ENCODE measurements around the gene ASGR1.
"Not testable (repeated sequence)": the region's sequence is repeated elsewhere in the genome, so short reads cannot be mapped to it uniquely, and the experiment has no call there.

ASGR1 gene

DNA sequence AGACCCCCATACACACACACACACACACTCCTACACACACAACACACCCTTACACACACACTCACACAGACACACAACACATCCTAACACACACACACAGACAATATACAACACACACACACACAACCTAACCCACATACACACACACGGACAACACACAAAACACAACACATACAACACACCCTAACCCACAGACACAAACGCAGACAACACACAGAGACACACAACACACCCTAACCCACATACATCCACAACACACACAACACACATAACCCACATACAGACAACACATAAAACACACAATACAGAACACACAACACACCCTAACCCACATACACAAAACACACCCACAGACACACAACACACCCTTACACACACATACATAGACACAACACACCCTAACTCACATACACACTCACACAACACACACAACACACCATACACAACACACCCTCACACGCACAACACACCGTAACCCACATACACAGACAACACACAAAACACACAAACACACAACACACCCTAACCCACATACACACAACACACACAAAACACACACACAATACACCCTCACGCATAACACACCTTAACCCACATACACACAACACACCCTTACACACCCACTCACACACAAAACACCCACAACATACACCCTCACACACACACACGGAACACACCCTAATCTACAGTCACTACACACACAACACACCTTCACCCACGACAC lies 4.4 kb downstream of the ASGR1 start:
- peak overlapping the region; percentile 14 for H3K9ac ChIP-seq (ENCODE audit: low read length)
- no peak overlapping the region for H4K8ac ChIP-seq (ENCODE audit: low read depth, low read length)
- H3K27ac ChIP-seq (ENCODE audit: low read depth, low read length), result no peak overlapping the region
- H3K79me1 ChIP-seq (ENCODE audit: low read length), result no peaks in the 10 kb centered on the region
- no peak overlapping the region for H3K4me3 ChIP-seq (ENCODE audit: low read length)
- no peak overlapping the region for H4K5ac ChIP-seq (ENCODE audit: low read length)
- H3K36me3 ChIP-seq (ENCODE audit: control insufficient read depth, insufficient read depth, low read length), result no peaks in the 10 kb centered on the region
- H3K23ac ChIP-seq (ENCODE audit: low read length), result no peak overlapping the region
- no peak for DNase-seq
- WGBS (ENCODE audit: extremely low coverage, insufficient coverage, low lambda C conversion rate), result 100% methylated on average over 7 of the region's 7 CpGs
- H3K4me1 ChIP-seq (ENCODE audit: control insufficient read depth, low read depth, low read length), result no peaks in the 10 kb centered on the region
- H3K27me3 ChIP-seq (ENCODE audit: insufficient read depth, low read length, poor library complexity), result no peaks in the 10 kb centered on the region
- H3K18ac ChIP-seq (ENCODE audit: low read length), result no peak overlapping the region
- H2BK120ac ChIP-seq (ENCODE audit: low read depth, low read length), result no peak overlapping the region
- peak overlapping the region; percentile 15 for H2AK5ac ChIP-seq (ENCODE audit: low read length)
- H3K4ac ChIP-seq (ENCODE audit: low read depth, low read length), result no peak overlapping the region
- no peaks in the 10 kb centered on the region for H3K79me2 ChIP-seq (ENCODE audit: control insufficient read depth, insufficient read depth, low read length)
- peak overlapping the region; percentile 9 for H2BK5ac ChIP-seq (ENCODE audit: low read length)
- no peak overlapping the region for H2BK15ac ChIP-seq (replicated peaks; ENCODE audit: low read depth)
- peak overlapping the region; percentile 25 for H3K4me2 ChIP-seq (ENCODE audit: low read length)
- H3K56ac ChIP-seq (ENCODE audit: low read length), result peak overlapping the region; percentile 65

- no peaks in the 10 kb centered on the region for H3K4me1 ChIP-seq (ENCODE audit: control insufficient read depth, low read depth, low read length)
- peak overlapping the region; percentile 73 for H3K56ac ChIP-seq (ENCODE audit: low read length)
- no peak overlapping the region for H3K27ac ChIP-seq (ENCODE audit: low read depth, low read length)
- no peaks in the 10 kb centered on the region for H3K36me3 ChIP-seq (ENCODE audit: control insufficient read depth, insufficient read depth, low read length)
- H4K8ac ChIP-seq (ENCODE audit: low read depth, low read length), result no peak overlapping the region
- H3K23ac ChIP-seq (ENCODE audit: low read length), result no peak overlapping the region
- no peak overlapping the region for H3K4me3 ChIP-seq (ENCODE audit: low read length)
- H2AK5ac ChIP-seq (ENCODE audit: low read length), result no peak overlapping the region
- no peak overlapping the region for H2BK120ac ChIP-seq (ENCODE audit: low read depth, low read length)
- no peaks in the 10 kb centered on the region for H3K79me1 ChIP-seq (ENCODE audit: low read length)
- no peak overlapping the region for H4K5ac ChIP-seq (ENCODE audit: low read length)
- no peak overlapping the region for H2BK15ac ChIP-seq (replicated peaks; ENCODE audit: low read depth)
- no peaks in the 10 kb centered on the region for H3K79me2 ChIP-seq (ENCODE audit: control insufficient read depth, insufficient read depth, low read length)
- DNase-seq, result peak; percentile 93
- peak overlapping the region; percentile 25 for H3K4me2 ChIP-seq (ENCODE audit: low read length)
- no peak overlapping the region for H3K18ac ChIP-seq (ENCODE audit: low read length)
- H3K4ac ChIP-seq (ENCODE audit: low read depth, low read length), result no peak overlapping the region
- peak overlapping the region; percentile 44 for H3K9ac ChIP-seq (ENCODE audit: low read length)
- no CpG with 5 or more reads among the region's 69 CpGs for WGBS (ENCODE audit: extremely low coverage, insufficient coverage, low lambda C conversion rate)
- H3K27me3 ChIP-seq (ENCODE audit: insufficient read depth, low read length, poor library complexity), result no peaks in the 10 kb centered on the region
- H2BK5ac ChIP-seq (ENCODE audit: low read length), result no peak overlapping the region
These were observed 5.2 kb downstream of the ASGR1 start for GRCh38 chr17:7173687-7174602.

GRCh38 chr17:7172522-7173191 lies 6.5 kb downstream of the ASGR1 start:
- H3K4me3 ChIP-seq (ENCODE audit: low read length); H3K23ac ChIP-seq (ENCODE audit: low read length); H3K4me1 ChIP-seq (ENCODE audit: control insufficient read depth, low read depth, low read length); H4K8ac ChIP-seq (ENCODE audit: low read depth, low read length); H3K79me2 ChIP-seq (ENCODE audit: control insufficient read depth, insufficient read depth, low read length); H2BK15ac ChIP-seq (replicated peaks; ENCODE audit: low read depth); H2AK5ac ChIP-seq (ENCODE audit: low read length); H3K36me3 ChIP-seq (ENCODE audit: control insufficient read depth, insufficient read depth, low read length); H3K27me3 ChIP-seq (ENCODE audit: insufficient read depth, low read length, poor library complexity); H3K9ac ChIP-seq (ENCODE audit: low read length); H2BK120ac ChIP-seq (ENCODE audit: low read depth, low read length); H4K5ac ChIP-seq (ENCODE audit: low read length); H3K79me1 ChIP-seq (ENCODE audit: low read length); H3K4ac ChIP-seq (ENCODE audit: low read depth, low read length); H3K4me2 ChIP-seq (ENCODE audit: low read length); H3K27ac ChIP-seq (ENCODE audit: low read depth, low read length); H2BK5ac ChIP-seq (ENCODE audit: low read length); H3K18ac ChIP-seq (ENCODE audit: low read length); H3K56ac ChIP-seq (ENCODE audit: low read length); DNase-seq: not testable (repeated sequence)
- WGBS (ENCODE audit: extremely low coverage, insufficient coverage, low lambda C conversion rate), result no CpG with 5 or more reads among the region's 18 CpGs

- not testable (repeated sequence) for H3K27ac ChIP-seq (ENCODE audit: low read depth, low read length); H3K9ac ChIP-seq (ENCODE audit: low read length); H3K36me3 ChIP-seq (ENCODE audit: control insufficient read depth, insufficient read depth, low read length); H3K56ac ChIP-seq (ENCODE audit: low read length); H3K27me3 ChIP-seq (ENCODE audit: insufficient read depth, low read length, poor library complexity); H3K4ac ChIP-seq (ENCODE audit: low read depth, low read length); H2BK15ac ChIP-seq (replicated peaks; ENCODE audit: low read depth); H3K4me3 ChIP-seq (ENCODE audit: low read length); H4K8ac ChIP-seq (ENCODE audit: low read depth, low read length); H4K5ac ChIP-seq (ENCODE audit: low read length); H3K4me1 ChIP-seq (ENCODE audit: control insufficient read depth, low read depth, low read length); H3K4me2 ChIP-seq (ENCODE audit: low read length); H2BK120ac ChIP-seq (ENCODE audit: low read depth, low read length); H2BK5ac ChIP-seq (ENCODE audit: low read length); H3K18ac ChIP-seq (ENCODE audit: low read length); H3K79me1 ChIP-seq (ENCODE audit: low read length); H2AK5ac ChIP-seq (ENCODE audit: low read length); DNase-seq; H3K23ac ChIP-seq (ENCODE audit: low read length); H3K79me2 ChIP-seq (ENCODE audit: control insufficient read depth, insufficient read depth, low read length)
- no CpG with 5 or more reads among the region's 7 CpGs for WGBS (ENCODE audit: extremely low coverage, insufficient coverage, low lambda C conversion rate)
These were observed 9.6 kb downstream of the ASGR1 start for GRCh38 chr17:7169565-7169908.

- H3K36me3 ChIP-seq (ENCODE audit: control insufficient read depth, insufficient read depth, low read length); H2AK5ac ChIP-seq (ENCODE audit: low read length); H4K5ac ChIP-seq (ENCODE audit: low read length); H2BK120ac ChIP-seq (ENCODE audit: low read depth, low read length); H3K9ac ChIP-seq (ENCODE audit: low read length); H3K79me1 ChIP-seq (ENCODE audit: low read length); H3K27ac ChIP-seq (ENCODE audit: low read depth, low read length); H3K79me2 ChIP-seq (ENCODE audit: control insufficient read depth, insufficient read depth, low read length); H3K4ac ChIP-seq (ENCODE audit: low read depth, low read length); H3K4me2 ChIP-seq (ENCODE audit: low read length); H2BK5ac ChIP-seq (ENCODE audit: low read length); H3K27me3 ChIP-seq (ENCODE audit: insufficient read depth, low read length, poor library complexity); DNase-seq; H4K8ac ChIP-seq (ENCODE audit: low read depth, low read length); H3K23ac ChIP-seq (ENCODE audit: low read length); H3K4me1 ChIP-seq (ENCODE audit: control insufficient read depth, low read depth, low read length); H3K56ac ChIP-seq (ENCODE audit: low read length); H2BK15ac ChIP-seq (replicated peaks; ENCODE audit: low read depth); H3K4me3 ChIP-seq (ENCODE audit: low read length); H3K18ac ChIP-seq (ENCODE audit: low read length): not testable (repeated sequence)
- no CpG with 5 or more reads among the region's 10 CpGs for WGBS (ENCODE audit: extremely low coverage, insufficient coverage, low lambda C conversion rate)
These were observed 10.2 kb downstream of the ASGR1 start for GRCh38 chr17:7168841-7169564.
